PFSK-1 (cell line): ENCODE results near the gene LYPD6B.

Experiments used
- FOXP2 ChIP-seq: optimal IDR thresholded peaks from 2 replicates; pipeline ENCODE3; 2011; ENCODE audit warnings: borderline replicate concordance, control low read depth, inconsistent platforms; ENCODE audit not compliant: insufficient read depth; ENCODE audit errors: extremely low read length, extremely low read depth
- POLR2AphosphoS5 ChIP-seq: IDR thresholded peaks from 2 replicates; pipeline ENCODE4 v1.6.1; 2012; ENCODE audit warnings: low read depth, mild to moderate bottlenecking, control low read depth, low read length, moderate library complexity
- REST ChIP-seq, 2 experiments: IDR thresholded peaks; 2 replicates each; pipeline versions ENCODE4 v1.6.1 to v1.8.0; 2011 to 2012; ENCODE audit warnings: low read depth in 2 of 2, low read length in 2 of 2, control low read depth in 1 of 2, inconsistent platforms in 1 of 2, mild to moderate bottlenecking in 1 of 2, moderate library complexity in 1 of 2; ENCODE audit not compliant: insufficient read depth in 1 of 2
- SIN3A ChIP-seq: IDR thresholded peaks from 2 replicates; pipeline ENCODE4 v1.6.1; 2012; ENCODE audit warnings: mild to moderate bottlenecking, low read length, moderate library complexity, borderline replicate concordance; ENCODE audit not compliant: insufficient read depth
- TAF1 ChIP-seq: IDR thresholded peaks from 2 replicates; pipeline ENCODE4 v1.6.1; 2012; ENCODE audit warnings: low read length, control low read depth, borderline replicate concordance; ENCODE audit not compliant: insufficient read depth

The LYPD6B gene

GRCh38 chr2:149183187-149183586 lies 144.7 kb downstream of the LYPD6B start:
- TF ChIP-seq FOXP2: no peak
- no peak for TF ChIP-seq TAF1
- TF ChIP-seq REST (IDR thresholded peaks at IDR 0.05; ENCODE audit: insufficient read depth in 1 of 2, low read depth in 2 of 2, low read length in 2 of 2): no peak
- no peak for TF ChIP-seq POLR2AphosphoS5
- TF ChIP-seq SIN3A: no peak

GRCh38 chr2:149184991-149185390 lies 146.5 kb downstream of the LYPD6B start:
- TF ChIP-seq POLR2AphosphoS5 (no peak), SIN3A (no peak), REST (IDR thresholded peaks at IDR 0.05; ENCODE audit: insufficient read depth in 1 of 2, low read depth in 2 of 2, low read length in 2 of 2) (no peak), FOXP2 (no peak), TAF1 (no peak)

- TF ChIP-seq POLR2AphosphoS5 (no peak), SIN3A (no peak), FOXP2 (no peak), TAF1 (no peak), REST (IDR thresholded peaks at IDR 0.05; ENCODE audit: insufficient read depth in 1 of 2, low read depth in 2 of 2, low read length in 2 of 2) (no peak)
These were observed 147.5 kb downstream of the LYPD6B start for GRCh38 chr2:149185942-149186490.

GRCh38 chr2:149187057-149187456 lies 148.6 kb downstream of the LYPD6B start:
- TF ChIP-seq TAF1 (no peak), POLR2AphosphoS5 (no peak), FOXP2 (no peak), SIN3A (no peak), REST (IDR thresholded peaks at IDR 0.05; ENCODE audit: insufficient read depth in 1 of 2, low read depth in 2 of 2, low read length in 2 of 2) (no peak)
